ENCODE data around the gene CHST11. TPM values are rescaled to one million over a fixed set of nuclear protein-coding genes. Genes with fewer than 3 reads are reported as not detected.

The CHST11 gene
- total RNA-seq, 1 experiment from 2014 or later: 6.7 TPM

DNA sequence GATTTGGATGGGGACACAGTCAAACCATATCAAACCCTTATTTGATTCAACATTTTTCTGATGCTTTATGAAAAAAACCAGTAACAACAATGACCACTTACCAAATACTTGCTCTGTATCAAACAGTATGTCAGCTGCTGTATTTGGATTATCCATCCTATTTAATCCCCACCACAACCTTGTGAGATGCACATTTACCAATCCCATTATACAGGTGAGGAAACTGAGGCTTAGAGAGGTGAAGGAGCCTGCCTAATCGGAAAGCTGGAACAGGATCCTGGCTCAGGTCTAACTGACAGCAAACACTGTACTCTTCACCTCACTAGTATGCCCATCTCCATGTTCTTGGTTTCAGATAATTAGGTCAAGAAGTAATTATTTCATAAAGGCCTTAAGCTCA is 13.8 kb downstream of the CHST11 start:
- Histone ChIP-seq H3K79me1 (ENCODE audit: insufficient read depth, low read depth, low read length, poor library complexity, severe bottlenecking) (no peaks in the 10 kb centered on the region), H3K56ac (ENCODE audit: insufficient read length, low read depth, low read length) (no peak overlapping the region), H3K9me3 (ENCODE audit: control insufficient read depth, low read depth, low read length) (no peaks in the 10 kb centered on the region), H2BK12ac (ENCODE audit: insufficient read length, low read depth, low read length) (no peak overlapping the region), H2AFZ (ENCODE audit: low read length) (no peak overlapping the region), H3K27ac (ENCODE audit: insufficient read length, low read depth, low read length) (no peak overlapping the region), H4K5ac (ENCODE audit: insufficient read length, low read depth, low read length) (no peak overlapping the region), H3K9ac (ENCODE audit: extremely low read depth, insufficient read length, low read length) (no peak overlapping the region), H3T11ph (ENCODE audit: low read length) (no peak overlapping the region), H2BK5ac (ENCODE audit: insufficient read length, low read length) (no peak overlapping the region), H3K18ac (ENCODE audit: insufficient read length, low read depth, low read length) (no peak overlapping the region), H3K4me2 (ENCODE audit: insufficient read depth, insufficient read length, low read length) (no peak overlapping the region), H3K4me1 (ENCODE audit: insufficient read depth, low read length) (no peaks in the 10 kb centered on the region), H3K23me2 (ENCODE audit: insufficient read length, low read depth, low read length, poor library complexity, severe bottlenecking) (no peaks in the 10 kb centered on the region), H3K14ac (ENCODE audit: insufficient read depth, low read length) (no peak overlapping the region), H3K27me3 (ENCODE audit: insufficient read depth, low read length) (no peaks in the 10 kb centered on the region), H3K4ac (ENCODE audit: low read depth, low read length) (no peak overlapping the region), H2BK15ac (ENCODE audit: low read depth, low read length) (no peak overlapping the region), H4K8ac (replicated peaks; ENCODE audit: insufficient read length, low read depth, low read length) (no peak overlapping the region), H3K79me2 (ENCODE audit: insufficient read depth, low read length) (no peaks in the 10 kb centered on the region; the same call in 1 of the 2 replicates), H4K91ac (ENCODE audit: insufficient read length, low read depth, low read length) (no peak overlapping the region), H3K23ac (ENCODE audit: insufficient read length, low read depth, low read length) (no peak overlapping the region), H4K20me1 (ENCODE audit: control insufficient read depth, insufficient read depth, insufficient read length) (no peaks in the 10 kb centered on the region), H2AK5ac (ENCODE audit: insufficient read length, low read length) (no peak overlapping the region), H2BK120ac (ENCODE audit: low read depth, low read length, poor library complexity, severe bottlenecking) (no peak overlapping the region), H2BK20ac (ENCODE audit: low read depth, low read length, poor library complexity, severe bottlenecking) (no peak overlapping the region)
- no CpG with 5 or more reads among the region's 1 CpG for WGBS (ENCODE audit: extremely low coverage, insufficient read length, low lambda C conversion rate)
- peaks cover 25 to 32% of the 10 kb centered on the region in 2 experiments for H3K4me1 Mint-ChIP-seq
- no peaks in the 10 kb centered on the region for H3K9me3 Mint-ChIP-seq
- H3K4me3 Mint-ChIP-seq: no peak overlapping the region
- no peak overlapping the region for H3K27ac Mint-ChIP-seq
- no peak for DNase-seq
- H3K27me3 Mint-ChIP-seq (ENCODE audit: low read depth): no peaks in the 10 kb centered on the region; the same call in 1 of the 2 replicates
- no peaks in the 10 kb centered on the region for H3K36me3 Mint-ChIP-seq (ENCODE audit: insufficient read depth in 1 of 3, low read depth in 3 of 3)
- no peak for TF ChIP-seq CTCF (conservative IDR thresholded peaks at IDR 0.05)
